AG08396 (cell line): ENCODE results near the gene NHERF1.

ENCODE experiments used
- DNase-seq: peaks from one replicate; pipeline ENCODE4 v3.0.0; 2012; ENCODE audit warnings: low spot score, mixed read lengths

NHERF1 gene

DNA sequence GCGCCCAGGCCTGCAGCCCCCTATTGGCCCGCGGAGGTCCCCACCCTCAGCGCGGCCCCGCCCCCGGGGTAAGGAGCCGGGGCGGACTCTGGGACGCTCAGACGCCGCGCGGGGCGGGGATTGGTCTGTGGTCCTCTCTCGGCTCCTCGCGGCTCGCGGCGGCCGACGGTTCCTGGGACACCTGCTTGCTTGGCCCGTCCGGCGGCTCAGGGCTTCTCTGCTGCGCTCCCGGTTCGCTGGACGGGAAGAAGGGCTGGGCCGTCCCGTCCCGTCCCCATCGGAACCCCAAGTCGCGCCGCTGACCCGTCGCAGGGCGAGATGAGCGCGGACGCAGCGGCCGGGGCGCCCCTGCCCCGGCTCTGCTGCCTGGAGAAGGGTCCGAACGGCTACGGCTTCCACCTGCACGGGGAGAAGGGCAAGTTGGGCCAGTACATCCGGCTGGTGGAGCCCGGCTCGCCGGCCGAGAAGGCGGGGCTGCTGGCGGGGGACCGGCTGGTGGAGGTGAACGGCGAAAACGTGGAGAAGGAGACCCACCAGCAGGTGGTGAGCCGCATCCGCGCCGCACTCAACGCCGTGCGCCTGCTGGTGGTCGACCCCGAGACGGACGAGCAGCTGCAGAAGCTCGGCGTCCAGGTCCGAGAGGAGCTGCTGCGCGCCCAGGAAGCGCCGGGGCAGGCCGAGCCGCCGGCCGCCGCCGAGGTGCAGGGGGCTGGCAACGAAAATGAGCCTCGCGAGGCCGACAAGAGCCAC, at the start of gene NHERF1:
TSS of gene NHERF1 (plus strand) at position 100 of the 750 bp plus-strand sequence. CDS start at position 319, 219 bp downstream.
- peak; percentile 99 for DNase-seq

DNA sequence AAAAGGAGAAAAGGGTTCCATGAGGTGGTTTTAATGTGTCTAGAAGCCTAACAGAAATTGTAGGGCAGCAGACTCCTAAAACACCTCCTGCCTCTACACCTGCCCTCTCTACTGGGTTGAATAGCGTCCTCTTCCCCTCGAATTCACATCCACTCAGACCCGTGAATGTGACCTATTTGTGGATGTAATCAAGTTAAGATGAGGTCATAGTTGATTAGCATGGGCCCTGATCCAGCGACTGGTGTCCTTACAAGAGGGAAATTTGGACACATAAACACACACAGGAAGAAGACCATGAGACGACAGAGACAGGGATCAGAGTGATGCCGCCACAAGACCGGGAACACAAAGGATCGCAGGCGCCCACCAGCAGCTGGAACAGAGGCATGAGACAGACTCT, 49.2 kb upstream of the NHERF1 start:
- DNase-seq: no peak

- DNase-seq: no peak
Observed at GRCh38 chr17:74702116-74702871, 46.1 kb upstream of the NHERF1 start.

GRCh38 chr17:74703311-74703710, 45.1 kb upstream of the NHERF1 start:
- DNase-seq: no peak

GRCh38 chr17:74704544-74704943, 43.9 kb upstream of the NHERF1 start:
- DNase-seq: no peak

DNA sequence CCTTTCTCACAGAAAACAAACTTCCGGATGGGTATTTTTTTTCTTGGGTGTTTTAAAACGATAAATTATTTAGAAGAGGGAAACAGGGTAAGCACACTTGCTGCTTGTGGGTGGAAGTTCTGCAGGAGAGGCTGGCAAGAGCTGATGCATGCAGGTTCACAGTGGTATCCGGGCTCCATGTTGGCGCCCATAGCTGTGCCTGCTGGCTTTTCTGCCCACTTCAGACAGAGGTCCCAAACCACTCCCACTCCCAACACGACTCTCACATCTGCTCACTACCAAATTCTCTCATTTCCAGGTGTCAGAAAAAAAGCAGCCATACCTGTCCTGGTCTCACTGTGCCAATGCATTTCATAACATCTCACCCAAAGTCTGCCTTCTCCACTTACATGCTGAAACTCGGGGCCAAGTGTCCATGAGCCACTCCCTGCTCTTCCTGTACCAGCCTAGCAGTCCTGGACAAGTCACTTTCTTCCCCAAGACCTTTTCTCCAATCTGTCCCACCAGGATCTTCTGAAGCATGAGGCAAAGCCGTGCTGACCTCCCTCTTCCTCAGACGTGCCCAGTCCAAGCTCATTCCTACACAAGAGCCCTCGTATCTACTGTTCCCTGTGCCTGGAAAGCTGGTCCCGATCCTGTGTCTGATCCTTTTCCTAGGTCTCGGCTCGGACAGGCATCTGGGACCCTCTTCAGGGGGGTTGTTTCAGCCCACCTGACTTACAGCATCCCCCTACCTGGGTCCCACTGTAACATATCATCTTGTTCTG, 37.2 kb upstream of the NHERF1 start:
- DNase-seq: no peak

- DNase-seq: no peak
Observed at GRCh38 chr17:74712301-74712700, 36.1 kb upstream of the NHERF1 start.

GRCh38 chr17:74712756-74713155, 35.7 kb upstream of the NHERF1 start, which contains the start of gene CD300LF:
CD300LF (minus strand) TSS chr17:74712923; CDS start chr17:74712866, 57 bp downstream.
- DNase-seq: no peak

DNA sequence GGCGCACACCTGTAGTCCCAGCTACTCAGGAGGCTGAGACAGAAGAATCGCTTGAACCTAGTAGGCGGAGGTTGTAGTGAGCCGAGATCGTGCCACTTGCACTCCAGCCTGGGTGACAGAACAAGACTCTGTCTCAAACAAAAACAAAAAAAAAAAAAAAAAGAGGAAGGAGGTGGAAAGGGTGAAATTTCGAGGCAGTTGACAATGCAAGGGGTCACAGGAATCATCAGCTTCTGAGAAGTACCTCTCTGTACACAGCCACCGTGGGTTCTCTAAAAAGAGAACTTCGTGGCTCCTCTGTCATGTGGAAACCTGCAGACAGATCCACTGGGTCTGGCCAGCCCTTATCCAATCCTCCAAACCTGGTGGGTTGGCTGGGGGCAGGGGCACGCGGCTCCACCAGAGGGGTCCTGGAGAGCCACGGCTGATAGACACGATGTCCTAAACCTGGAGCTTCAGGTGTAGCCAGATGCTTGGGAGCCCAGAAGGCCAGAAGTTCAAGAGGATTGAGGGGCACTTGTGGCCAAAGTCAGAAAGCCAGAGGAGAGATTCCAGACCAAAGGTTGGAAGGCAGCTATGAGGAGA, 35.2 kb upstream of the NHERF1 start:
- no peak for DNase-seq

- DNase-seq: no peak
Observed at GRCh38 chr17:74715144-74715543, 33.3 kb upstream of the NHERF1 start.

- DNase-seq: no peak
Observed at GRCh38 chr17:74720506-74720905, 27.9 kb upstream of the NHERF1 start.

GRCh38 chr17:74722782-74723181, 25.6 kb upstream of the NHERF1 start:
- no peak for DNase-seq

DNA sequence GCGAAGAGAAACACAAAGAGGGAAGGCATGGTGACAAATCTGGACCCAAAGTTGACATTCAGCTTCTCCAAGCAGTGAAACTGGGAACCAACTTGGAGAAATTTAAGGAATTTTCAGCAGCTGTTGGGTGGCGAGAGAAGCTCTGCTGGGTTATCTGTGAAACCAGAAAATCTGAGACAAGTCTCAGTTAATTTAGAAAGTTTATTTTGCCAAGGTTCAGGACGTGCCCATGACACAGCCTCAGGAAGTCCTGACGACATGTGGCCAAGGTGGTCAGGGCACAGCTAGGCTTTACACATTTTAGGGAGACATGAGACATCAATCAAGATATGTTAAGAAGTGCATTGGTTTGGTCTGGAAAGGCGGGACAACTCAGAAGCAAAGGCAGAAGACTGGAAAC, 24.5 kb upstream of the NHERF1 start:
- DNase-seq: no peak

GRCh38 chr17:74725111-74725510, 23.3 kb upstream of the NHERF1 start:
- DNase-seq: no peak

DNA sequence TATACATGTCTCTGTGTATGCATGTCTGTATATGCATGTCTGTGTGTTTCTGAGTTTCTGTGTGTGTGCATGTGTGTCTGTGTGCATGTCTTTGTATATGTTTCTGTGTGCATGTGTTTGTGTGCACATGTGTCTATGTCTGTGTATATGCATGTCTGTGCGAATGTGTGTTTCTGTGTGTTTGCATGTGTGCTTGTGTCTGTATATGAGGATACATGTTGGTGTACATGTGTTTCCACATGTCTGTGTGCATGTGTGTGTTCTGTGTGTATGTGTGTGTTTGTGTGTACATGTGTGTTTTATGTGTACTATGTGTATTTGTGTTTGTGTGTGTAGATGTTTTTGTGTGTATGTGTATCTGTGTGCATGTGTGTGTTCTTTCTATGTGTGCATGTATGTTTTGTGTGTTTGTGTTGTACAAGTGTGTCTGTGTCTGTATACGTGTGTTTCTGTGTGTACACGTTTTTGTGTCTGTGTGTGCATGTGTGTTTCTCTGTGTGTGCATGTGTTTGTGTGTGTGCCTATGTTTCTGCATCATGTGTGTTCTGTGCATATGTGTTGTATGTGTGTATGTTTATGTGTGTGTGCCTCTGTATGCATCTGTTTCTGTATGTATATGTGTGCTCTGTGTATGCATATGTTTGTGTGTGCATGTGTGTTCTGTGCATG, 20.3 kb upstream of the NHERF1 start:
- DNase-seq: no peak

GRCh38 chr17:74728702-74729075, 19.7 kb upstream of the NHERF1 start:
- DNase-seq: no peak

GRCh38 chr17:74729368-74729767, 19.1 kb upstream of the NHERF1 start:
- DNase-seq: no peak

DNA sequence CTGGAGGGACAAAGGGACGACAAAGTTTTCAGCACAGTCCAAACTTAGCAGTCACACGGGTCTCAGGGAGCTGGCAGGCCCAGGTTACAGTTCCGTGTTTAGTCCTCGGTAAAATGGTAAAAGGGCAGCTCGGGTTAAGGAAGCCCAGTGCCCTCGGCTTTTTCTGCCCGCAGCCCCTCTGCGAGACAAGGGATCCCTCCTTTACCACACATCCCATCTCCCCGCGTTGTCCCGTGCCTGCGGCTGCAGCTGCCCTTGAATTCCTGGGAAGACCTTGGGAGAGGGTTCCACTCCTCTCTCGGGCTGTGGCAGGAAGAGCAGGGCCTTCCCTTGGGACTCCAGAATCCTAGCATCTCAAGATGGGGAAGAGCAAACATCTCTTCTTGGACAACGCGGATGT, 18.6 kb upstream of the NHERF1 start:
- no peak for DNase-seq

- DNase-seq: no peak
Observed at GRCh38 chr17:74730491-74731346, 17.7 kb upstream of the NHERF1 start.

DNA sequence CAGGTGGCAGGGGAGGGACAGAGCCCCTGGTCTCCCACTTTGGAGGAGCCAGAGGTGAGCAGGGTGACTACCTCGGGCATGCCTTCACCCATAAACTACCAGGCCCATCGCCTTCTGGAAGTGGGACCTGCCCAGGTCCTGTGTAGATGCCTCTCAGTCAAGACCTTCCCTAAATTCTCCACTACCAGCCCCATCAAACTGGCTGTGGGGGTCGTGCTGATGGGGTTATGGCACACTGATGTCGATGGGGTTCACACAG, 17.2 kb upstream of the NHERF1 start:
- no peak for DNase-seq
